Thyroid gland (tissue), 4 donors: ENCODE measurements around the gene TBC1D16.

Source experiments
- CTCF ChIP-seq, 6 experiments: fragments of 200-600 bp in 3 of 6; fragments of 450-650 bp in 3 of 6; sonication (generic) in 3 of 6; IDR thresholded peaks; one replicate each; pipeline ENCODE4 v1.5.1; 2016 to 2019; ENCODE audit warnings: antibody characterized with exemption in 6 of 6, mild to moderate bottlenecking in 2 of 6, inconsistent platforms in 1 of 6, moderate library complexity in 1 of 6
- POLR2A ChIP-seq, 2 donors: fragments of 450-650 bp; IDR thresholded peaks; one replicate each; pipeline ENCODE4 v1.6.1; 2017; ENCODE audit warnings: antibody characterized with exemption in 2 of 2, mild to moderate bottlenecking in 2 of 2, moderate library complexity in 1 of 2

- TF ChIP-seq CTCF (IDR thresholded peaks at IDR 0.05) (no peak), POLR2A (IDR thresholded peaks at IDR 0.05) (no peak)
These were observed 11.5 kb upstream of the TBC1D16 start for GRCh38 chr17:80047176-80047575.
